ENCODE measurements around the gene ANAPC10.

The ANAPC10 gene

DNA sequence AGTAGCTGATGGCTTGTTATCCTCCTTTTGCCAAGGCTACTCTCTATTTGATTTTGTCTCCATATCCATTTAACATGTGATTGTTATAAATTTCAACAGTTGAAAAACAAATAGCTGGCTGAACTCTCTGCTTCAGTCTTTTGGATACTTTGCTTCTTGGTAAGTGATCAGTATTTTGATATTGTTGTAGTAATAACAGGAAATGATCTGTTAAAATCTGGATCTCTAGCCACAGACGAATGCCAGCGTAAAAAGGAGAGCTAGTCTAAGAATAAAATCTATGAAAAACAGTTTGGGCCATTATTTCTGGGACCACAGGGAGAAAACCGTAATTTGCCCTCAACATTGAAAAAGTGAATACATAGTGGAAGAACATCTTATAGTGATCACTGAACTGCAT lies 113.8 kb downstream of the ANAPC10 start:
- TF ChIP-seq, protein P1, sequence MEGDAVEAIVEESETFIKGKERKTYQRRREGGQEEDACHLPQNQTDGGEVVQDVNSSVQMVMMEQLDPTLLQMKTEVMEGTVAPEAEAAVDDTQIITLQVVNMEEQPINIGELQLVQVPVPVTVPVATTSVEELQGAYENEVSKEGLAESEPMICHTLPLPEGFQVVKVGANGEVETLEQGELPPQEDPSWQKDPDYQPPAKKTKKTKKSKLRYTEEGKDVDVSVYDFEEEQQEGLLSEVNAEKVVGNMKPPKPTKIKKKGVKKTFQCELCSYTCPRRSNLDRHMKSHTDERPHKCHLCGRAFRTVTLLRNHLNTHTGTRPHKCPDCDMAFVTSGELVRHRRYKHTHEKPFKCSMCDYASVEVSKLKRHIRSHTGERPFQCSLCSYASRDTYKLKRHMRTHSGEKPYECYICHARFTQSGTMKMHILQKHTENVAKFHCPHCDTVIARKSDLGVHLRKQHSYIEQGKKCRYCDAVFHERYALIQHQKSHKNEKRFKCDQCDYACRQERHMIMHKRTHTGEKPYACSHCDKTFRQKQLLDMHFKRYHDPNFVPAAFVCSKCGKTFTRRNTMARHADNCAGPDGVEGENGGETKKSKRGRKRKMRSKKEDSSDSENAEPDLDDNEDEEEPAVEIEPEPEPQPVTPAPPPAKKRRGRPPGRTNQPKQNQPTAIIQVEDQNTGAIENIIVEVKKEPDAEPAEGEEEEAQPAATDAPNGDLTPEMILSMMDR (IDR thresholded peaks at IDR 0.05; ENCODE audit: low read depth, low read length) = no peak
- no peak overlapping the region for H3K4me3 ChIP-seq (ENCODE audit: low read depth, low read length)

DNA sequence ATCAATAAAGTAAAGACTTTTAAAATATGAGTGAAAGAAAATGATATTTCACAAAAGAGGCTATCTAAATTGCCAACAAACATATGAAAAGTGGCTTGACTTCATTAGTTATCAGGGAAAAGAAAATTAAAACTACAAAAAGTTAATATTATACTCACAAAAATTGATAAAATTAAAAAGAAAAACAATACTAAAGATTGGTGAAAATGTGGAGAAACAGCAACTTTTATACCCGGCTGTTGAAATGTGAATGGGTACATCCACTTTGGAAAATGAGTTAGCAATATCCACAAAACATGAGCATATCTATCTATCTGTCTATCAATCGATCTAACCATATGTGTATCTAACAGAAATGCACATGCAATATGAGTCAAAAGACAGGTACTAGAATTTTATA lies 122.3 kb downstream of the ANAPC10 start:
- no peak overlapping the region for H3K4me3 ChIP-seq (ENCODE audit: low read depth, low read length)
- TF ChIP-seq, protein P1 (IDR thresholded peaks at IDR 0.05; ENCODE audit: low read depth, low read length) = no peak

DNA sequence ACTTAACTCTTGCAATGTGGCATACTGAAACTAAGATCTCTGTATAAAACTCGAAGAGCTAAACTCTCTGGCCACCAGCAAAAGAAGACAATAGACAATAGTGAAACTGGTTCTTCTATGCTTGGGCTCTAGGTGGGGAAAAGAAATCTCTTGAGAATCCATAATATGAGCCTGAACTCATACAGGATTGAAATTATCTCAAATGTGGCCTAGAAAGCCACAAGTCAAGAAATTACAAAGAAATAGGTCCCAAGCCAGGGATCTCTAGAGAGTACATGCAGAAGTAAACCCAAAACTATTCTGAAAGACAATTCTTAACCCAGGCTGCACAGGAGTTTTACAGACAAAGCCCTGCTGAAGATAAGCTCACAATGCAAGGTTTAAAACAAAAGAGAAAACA lies 127.4 kb downstream of the ANAPC10 start:
- no peak overlapping the region for H3K4me3 ChIP-seq (ENCODE audit: low read depth, low read length)
- TF ChIP-seq, protein P1 (IDR thresholded peaks at IDR 0.05; ENCODE audit: low read depth, low read length) = no peak

DNA sequence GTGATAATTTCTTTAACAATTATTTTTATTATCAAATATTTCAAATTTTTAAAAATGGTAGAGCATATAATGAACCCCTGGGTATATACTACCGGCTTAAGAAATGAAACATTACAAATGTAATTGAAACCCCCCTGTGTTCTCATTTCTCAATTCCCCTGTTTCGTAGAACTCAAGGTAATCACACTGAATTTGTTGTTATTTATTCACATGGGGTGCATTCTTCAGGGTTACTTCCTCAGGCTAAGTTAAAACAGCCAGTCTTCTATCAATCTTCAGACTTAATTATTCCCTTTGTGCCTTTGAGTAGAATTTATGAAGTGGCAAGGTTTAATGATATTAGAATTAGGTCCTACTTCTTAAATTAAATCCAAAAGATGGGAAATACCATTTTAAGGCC lies 128.2 kb downstream of the ANAPC10 start:
- no peak overlapping the region for H3K4me3 ChIP-seq (ENCODE audit: low read depth, low read length)
- TF ChIP-seq, protein P1 (IDR thresholded peaks at IDR 0.05; ENCODE audit: low read depth, low read length) = no peak

DNA sequence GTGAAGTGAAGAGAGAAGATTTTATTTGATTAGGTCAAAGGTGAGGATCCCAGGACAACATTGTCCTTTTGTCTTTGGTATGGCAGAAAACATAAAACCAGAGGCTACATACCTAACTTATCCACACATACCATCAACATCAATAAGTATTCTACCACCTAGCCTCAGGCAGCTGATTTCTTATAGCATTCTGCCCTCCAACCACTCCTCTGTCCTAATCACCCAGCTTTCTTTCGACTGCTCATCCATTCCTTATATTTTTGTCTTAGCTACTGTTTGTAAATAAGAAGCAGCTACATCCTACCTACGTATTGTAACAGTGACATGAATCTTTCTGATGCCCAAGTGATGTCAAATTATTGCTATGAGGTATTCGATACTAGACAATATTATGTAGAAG lies 129.4 kb downstream of the ANAPC10 start:
- H3K4me3 ChIP-seq (ENCODE audit: low read depth, low read length) = no peak overlapping the region
- TF ChIP-seq, protein P1 (IDR thresholded peaks at IDR 0.05; ENCODE audit: low read depth, low read length) = no peak

DNA sequence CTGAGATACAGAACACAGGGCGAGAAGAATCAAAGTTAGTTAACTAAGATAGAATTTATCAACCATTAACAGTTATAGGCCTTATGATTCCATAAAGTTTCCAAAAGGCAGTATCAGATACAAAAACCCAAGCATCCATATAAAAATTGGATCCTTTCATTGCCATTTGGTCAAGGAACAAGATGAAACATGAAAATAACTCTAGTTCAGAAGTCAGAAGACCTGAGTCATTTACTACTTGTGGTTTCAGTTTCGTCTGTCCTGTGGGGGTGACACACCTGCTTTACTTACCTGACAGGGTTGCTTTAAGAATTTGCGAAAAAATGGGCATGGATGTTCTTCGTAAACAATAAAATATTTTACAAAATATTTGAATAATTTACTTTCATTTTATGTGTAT lies 130.8 kb downstream of the ANAPC10 start:
- TF ChIP-seq, protein P1 (IDR thresholded peaks at IDR 0.05; ENCODE audit: low read depth, low read length) = no peak
- H3K4me3 ChIP-seq (ENCODE audit: low read depth, low read length) = no peak overlapping the region

DNA sequence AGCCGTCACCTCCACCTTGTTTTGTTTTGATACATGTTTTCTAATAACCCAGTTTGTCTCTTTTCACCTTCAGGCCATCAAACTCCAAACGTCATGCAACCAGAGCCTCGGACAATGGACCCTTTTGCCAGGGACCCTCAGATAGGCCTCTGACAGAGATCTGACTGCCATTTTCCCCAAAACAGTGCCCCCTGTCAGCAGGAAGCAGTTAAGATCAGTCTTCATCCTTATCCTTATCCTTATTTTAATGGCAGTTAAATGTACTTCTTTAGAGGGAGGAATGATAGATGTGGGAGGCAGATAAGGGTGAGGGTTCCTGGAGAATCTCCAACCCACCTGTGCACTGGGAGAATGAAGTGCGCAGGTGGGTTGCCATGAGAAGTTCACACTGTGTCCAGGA lies 135.7 kb downstream of the ANAPC10 start:
- H3K4me3 ChIP-seq (ENCODE audit: low read depth, low read length) = no peak overlapping the region
- TF ChIP-seq, protein P1 (IDR thresholded peaks at IDR 0.05; ENCODE audit: low read depth, low read length) = no peak

Data from WI38 (cell line).